ENCODE results near the gene CFDP1.

Gene CFDP1

GRCh38 chr16:75378616-75379015 lies 54.7 kb downstream of the CFDP1 start:
- TF ChIP-seq YY1 (IDR thresholded peaks at IDR 0.05; ENCODE audit: low read depth) (no peak), CEBPB (IDR thresholded peaks at IDR 0.05) (no peak), ZBTB7A (IDR thresholded peaks at IDR 0.05; ENCODE audit: low read depth) (no peak), TCF12 (IDR thresholded peaks at IDR 0.05; ENCODE audit: low read depth) (no peak), RAD21 (IDR thresholded peaks at IDR 0.05; ENCODE audit: low read depth) (no peak), FOXM1 (IDR thresholded peaks at IDR 0.05; ENCODE audit: borderline replicate concordance, low read depth) (no peak), NFIC (IDR thresholded peaks at IDR 0.05) (no peak)

GRCh38 chr16:75377729-75378386 lies 55.4 kb downstream of the CFDP1 start:
- TF ChIP-seq MAX (IDR thresholded peaks at IDR 0.05): no peak

- no peak for TF ChIP-seq CEBPB (IDR thresholded peaks at IDR 0.05)
Measured at GRCh38 chr16:75376475-75377161, 56.7 kb downstream of the CFDP1 start.

GRCh38 chr16:75374388-75374787 lies 58.9 kb downstream of the CFDP1 start:
- TF ChIP-seq TCF12 (IDR thresholded peaks at IDR 0.05; ENCODE audit: low read depth) (no peak), CEBPB (IDR thresholded peaks at IDR 0.05) (no peak), RAD21 (IDR thresholded peaks at IDR 0.05; ENCODE audit: low read depth) (no peak), TAF1 (IDR thresholded peaks at IDR 0.05; ENCODE audit: low read depth) (no peak), FOXM1 (IDR thresholded peaks at IDR 0.05; ENCODE audit: borderline replicate concordance, low read depth) (no peak), MAX (IDR thresholded peaks at IDR 0.05) (no peak), EGR1 (IDR thresholded peaks at IDR 0.05) (no peak), YY1 (IDR thresholded peaks at IDR 0.05; ENCODE audit: low read depth) (no peak)

GRCh38 chr16:75372236-75372856 lies 61.0 kb downstream of the CFDP1 start:
- TF ChIP-seq CEBPB (IDR thresholded peaks at IDR 0.05) (no peak), MAX (IDR thresholded peaks at IDR 0.05) (no peak), USF1 (IDR thresholded peaks at IDR 0.05) (no peak), REST (IDR thresholded peaks at IDR 0.05; ENCODE audit: low read depth) (no peak), TEAD4 (IDR thresholded peaks at IDR 0.05) (no peak), ZBTB7A (IDR thresholded peaks at IDR 0.05; ENCODE audit: low read depth) (no peak), TCF12 (IDR thresholded peaks at IDR 0.05; ENCODE audit: low read depth) (no peak), CREB1 (IDR thresholded peaks at IDR 0.05; ENCODE audit: low read depth) (no peak), FOXM1 (IDR thresholded peaks at IDR 0.05; ENCODE audit: borderline replicate concordance, low read depth) (no peak), NFIC (IDR thresholded peaks at IDR 0.05) (no peak), TAF1 (IDR thresholded peaks at IDR 0.05; ENCODE audit: low read depth) (no peak), RAD21 (IDR thresholded peaks at IDR 0.05; ENCODE audit: low read depth) (no peak), EP300 (IDR thresholded peaks at IDR 0.05; ENCODE audit: borderline replicate concordance) (no peak), YY1 (IDR thresholded peaks at IDR 0.05; ENCODE audit: low read depth) (no peak), EGR1 (IDR thresholded peaks at IDR 0.05) (no peak)

GRCh38 chr16:75371171-75371570 lies 62.1 kb downstream of the CFDP1 start:
- TF ChIP-seq EGR1 (IDR thresholded peaks at IDR 0.05): no peak
- no peak for TF ChIP-seq NFIC (IDR thresholded peaks at IDR 0.05)
- TF ChIP-seq TCF12 (IDR thresholded peaks at IDR 0.05; ENCODE audit: low read depth): no peak
- TF ChIP-seq TEAD4 (IDR thresholded peaks at IDR 0.05): no peak
- no peak for TF ChIP-seq YY1 (IDR thresholded peaks at IDR 0.05; ENCODE audit: low read depth)
- TF ChIP-seq TAF1 (IDR thresholded peaks at IDR 0.05; ENCODE audit: low read depth): no peak
- no peak for TF ChIP-seq ZBTB7A (IDR thresholded peaks at IDR 0.05; ENCODE audit: low read depth)
- no peak for TF ChIP-seq REST (IDR thresholded peaks at IDR 0.05; ENCODE audit: low read depth)
- no peak for TF ChIP-seq CREB1 (IDR thresholded peaks at IDR 0.05; ENCODE audit: low read depth)
- no peak for TF ChIP-seq EP300 (IDR thresholded peaks at IDR 0.05; ENCODE audit: borderline replicate concordance)
- no peak for TF ChIP-seq MAX (IDR thresholded peaks at IDR 0.05)
- TF ChIP-seq USF1 (IDR thresholded peaks at IDR 0.05): no peak
- no peak for TF ChIP-seq RAD21 (IDR thresholded peaks at IDR 0.05; ENCODE audit: low read depth)
- TF ChIP-seq CEBPB (IDR thresholded peaks at IDR 0.05): no peak
- no peak for TF ChIP-seq FOXM1 (IDR thresholded peaks at IDR 0.05; ENCODE audit: borderline replicate concordance, low read depth)
